Common myeloid progenitor, CD34-positive (primary cell): Measurements from ENCODE around the gene ABHD16A.

Experiments
- CTCF ChIA-PET: fragments of 350-600 bp; sonication (Branson Sonifier 250); formaldehyde crosslinking; loops from one replicate; lab custom pipeline; 2021; ENCODE audit warnings: antibody characterized with exemption; lab: Charles Lee
- POLR2A ChIA-PET: fragments of 350-600 bp; sonication (Branson Sonifier 250); formaldehyde crosslinking; loops from one replicate; lab custom pipeline; 2021; ENCODE audit warnings: antibody characterized with exemption; lab: Charles Lee
- DNase-seq, 3 donors: peaks; one replicate each; pipeline versions ENCODE4 v3.0.0 to v3.0.0-alpha.2; 2013
- H3K27ac ChIP-seq, 2 experiments: 1 replicate in 1 of 2; 2 replicates in 1 of 2; pipeline ENCODE4 v1.7.0; 2013; ENCODE audit warnings: inconsistent platforms in 2 of 2, low read length in 2 of 2, mild to moderate bottlenecking in 2 of 2, low read depth in 1 of 2, moderate library complexity in 1 of 2; ENCODE audit not compliant: severe bottlenecking in 2 of 2, insufficient read depth in 1 of 2, poor library complexity in 1 of 2
- H3K27me3 ChIP-seq, 5 experiments: replicated peaks in 2 of 5; 1 replicate in 3 of 5; 2 replicates in 2 of 5; pipeline versions ENCODE4 v1.6.1 to v1.7.0; 2013; ENCODE audit warnings: low read length in 4 of 5, mild to moderate bottlenecking in 2 of 5, moderate library complexity in 2 of 5, inconsistent platforms in 1 of 5; ENCODE audit not compliant: insufficient read depth in 5 of 5, control insufficient read depth in 4 of 5
- H3K36me3 ChIP-seq, 4 experiments: 1 replicate in 2 of 4; 2 replicates in 2 of 4; pipeline versions ENCODE4 v1.6.1 to v1.7.0; 2013; ENCODE audit warnings: low read length in 3 of 4, control low read depth in 1 of 4, mild to moderate bottlenecking in 1 of 4; ENCODE audit not compliant: control insufficient read depth in 4 of 4, insufficient read depth in 4 of 4
- H3K4me1 ChIP-seq, 4 experiments: 1 replicate in 3 of 4; 2 replicates in 1 of 4; pipeline versions ENCODE4 v1.6.1 to v1.7.1; 2013; ENCODE audit warnings: low read length in 3 of 4, mild to moderate bottlenecking in 3 of 4, control low read depth in 1 of 4, inconsistent platforms in 1 of 4, moderate library complexity in 1 of 4; ENCODE audit not compliant: control insufficient read depth in 4 of 4, insufficient read depth in 4 of 4; ENCODE audit errors: control extremely low read depth in 1 of 4
- H3K4me3 ChIP-seq, 7 experiments: 1 replicate in 4 of 7; 2 replicates in 3 of 7; pipeline versions ENCODE4 v1.5.1 to v1.7.0; 2013; ENCODE audit warnings: mild to moderate bottlenecking in 7 of 7, low read length in 6 of 7, moderate library complexity in 6 of 7, inconsistent platforms in 2 of 7, low read depth in 2 of 7, control low read depth in 1 of 7; ENCODE audit not compliant: insufficient read depth in 4 of 7, control insufficient read depth in 1 of 7; ENCODE audit errors: extremely low read depth in 1 of 7
- H3K9me3 ChIP-seq, 5 experiments: 1 replicate in 4 of 5; 2 replicates in 1 of 5; pipeline versions ENCODE4 v1.6.1 to v1.7.1; 2013; ENCODE audit warnings: low read length in 4 of 5, mild to moderate bottlenecking in 2 of 5, inconsistent platforms in 1 of 5, low read depth in 1 of 5, moderate library complexity in 1 of 5; ENCODE audit not compliant: control insufficient read depth in 4 of 5, insufficient read depth in 2 of 5; ENCODE audit errors: control extremely low read depth in 1 of 5
- WGBS: methylation state at CpG from one replicate; pipeline ENCODE4 v1.1.5; 2013; ENCODE audit not compliant: insufficient coverage; 5-methylcytosine and 5-hydroxymethylcytosine counted together

ABHD16A gene

GRCh38 chr6:31736768-31737314 is 33.7 kb upstream of the ABHD16A start:
- H3K4me1 ChIP-seq: peaks cover 22 to 73% (median 62%) of the 10 kb centered on the region in 4 experiments
- ChIA-PET POLR2A (interaction anchor here (0.6 to 4.0 kb wide), 14 partner anchors 9 to 1221 kb away, joined by 3 to 21 read pairs (median 6); partner anchors contain the start of genes ABHD16A, C6orf47, CSNK2B and GPANK1), CTCF (interaction anchor here (1.3 to 19.7 kb wide), 9 partner anchors 8 to 222 kb away, joined by 3 to 268 read pairs (median 9); partner anchors contain the start of genes DDAH2, HSPA1B, MPIG6B and NELFE)
- no peaks in the 10 kb centered on the region for H3K9me3 ChIP-seq
- no peaks in the 10 kb centered on the region for H3K27me3 ChIP-seq
- DNase-seq: peak in 1 of 3 donors; percentile 38
- peaks cover 8 to 27% (median 20%) of the 10 kb centered on the region in 4 experiments for H3K36me3 ChIP-seq
- WGBS: 1% methylated on average over 10 of the region's 10 CpGs
- peak overlapping the region; percentile 99 for H3K27ac ChIP-seq
- peak overlapping the region in 6 of 7 experiments; percentile 92 to 100 (median 96) for H3K4me3 ChIP-seq

- H3K27ac ChIP-seq: peak within 1 kb of the TSS; percentile 99
- H3K36me3 ChIP-seq: peaks cover 9 to 30% (median 25%) of the 10 kb centered on the region in 4 experiments
- peak within 1 kb of the TSS; percentile 80 to 100 (median 96) for H3K4me3 ChIP-seq
- POLR2A ChIA-PET: interaction anchor here (0.6 to 3.3 kb wide), 10 partner anchors 9 to 176 kb away, joined by 3 to 21 read pairs (median 6); partner anchors contain the start of genes ABHD16A, C6orf47, HSPA1B and LSM2
- H3K9me3 ChIP-seq: no peaks in the 10 kb centered on the region
- peak; percentile 65 to 90 (median 86) for DNase-seq
- 0% methylated on average over 9 of the region's 24 CpGs for WGBS
- H3K4me1 ChIP-seq: peaks cover 22 to 68% (median 60%) of the 10 kb centered on the region in 4 experiments
- H3K27me3 ChIP-seq: no peaks in the 10 kb centered on the region
- CTCF ChIA-PET: interaction anchor here (1.4 to 19.7 kb wide), 6 partner anchors 8 to 95 kb away, joined by 6 to 268 read pairs (median 7); partner anchors contain the start of genes DDAH2, HSPA1B and SAPCD1
Measured at GRCh38 chr6:31736021-31736767, 33.1 kb upstream of the ABHD16A start, which contains the start of gene CLIC1. Gene CLIC1, minus strand, starts transcription at chr6:31736530. Its CDS starts 230 bp downstream, at chr6:31736300.

DNA sequence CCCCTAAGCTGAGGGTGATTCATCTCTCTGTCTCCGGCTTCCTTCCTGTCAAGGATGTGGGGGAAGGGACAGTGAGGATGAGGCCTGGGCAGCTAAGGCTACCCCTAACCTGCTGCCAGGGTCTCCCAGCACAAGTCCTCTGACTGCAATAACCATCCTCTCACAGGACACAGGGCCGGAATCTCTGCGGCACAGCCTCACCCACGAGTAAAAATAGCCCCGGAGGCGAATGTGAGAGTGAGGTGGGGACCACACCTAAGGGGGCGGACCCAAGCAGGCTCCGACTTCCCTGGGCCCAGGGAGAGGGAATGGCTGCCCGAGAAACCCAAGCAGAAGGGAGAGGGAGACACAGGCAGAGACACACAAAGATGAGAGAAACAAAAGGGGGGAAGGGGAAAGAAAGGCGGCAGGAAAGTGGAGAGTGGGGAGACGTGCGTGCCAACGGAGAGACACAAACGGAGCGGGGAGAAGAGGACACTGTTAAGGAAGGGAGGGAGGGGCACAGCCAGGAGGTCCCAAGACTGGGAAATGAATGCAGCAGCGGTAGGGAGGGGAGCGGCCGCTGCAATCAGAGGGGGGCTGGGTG is 31.8 kb upstream of the ABHD16A start:
- H3K4me3 ChIP-seq: peak overlapping the region; percentile 80 to 100 (median 96)
- peak; percentile 74 to 91 (median 89) for DNase-seq
- CTCF ChIA-PET: interaction anchor here (1.0 to 19.7 kb wide), 5 partner anchors 10 to 34 kb away, joined by 3 to 268 read pairs (median 6); partner anchors contain the start of gene SAPCD1
- no peaks in the 10 kb centered on the region for H3K9me3 ChIP-seq
- H3K27me3 ChIP-seq: no peaks in the 10 kb centered on the region
- POLR2A ChIA-PET: interaction anchor here (0.7 to 3.3 kb wide), 6 partner anchors 7 to 128 kb away, joined by 4 to 21 read pairs (median 6); partner anchors contain the start of genes HSPA1B, LSM2 and NEU1
- H3K27ac ChIP-seq: peak overlapping the region; percentile 99
- H3K4me1 ChIP-seq: peaks cover 18 to 68% (median 64%) of the 10 kb centered on the region in 4 experiments
- under 1% methylated on average over 14 of the region's 18 CpGs for WGBS
- peaks cover 11 to 39% (median 28%) of the 10 kb centered on the region in 4 experiments for H3K36me3 ChIP-seq

GRCh38 chr6:31734247-31734820 is 31.2 kb upstream of the ABHD16A start:
- H3K27me3 ChIP-seq: no peaks in the 10 kb centered on the region
- peaks cover 17 to 71% (median 61%) of the 10 kb centered on the region in 4 experiments for H3K4me1 ChIP-seq
- H3K4me3 ChIP-seq: peak overlapping the region; percentile 80 to 100 (median 96)
- ChIA-PET CTCF (interaction anchor here (0.9 to 19.7 kb wide), 4 partner anchors 20 to 84 kb away, joined by 3 to 268 read pairs (median 6); partner anchors contain the start of gene SAPCD1), POLR2A (interaction anchor here (1.3 to 2.2 kb wide), 2 partner anchors 72 to 128 kb away, joined by 4 to 7 read pairs; partner anchors contain the start of genes LSM2 and NEU1)
- DNase-seq: no peak
- peak overlapping the region; percentile 99 for H3K27ac ChIP-seq
- no peaks in the 10 kb centered on the region for H3K9me3 ChIP-seq
- peaks cover 11 to 39% (median 28%) of the 10 kb centered on the region in 4 experiments for H3K36me3 ChIP-seq
- no CpG with 5 or more reads among the region's 2 CpGs for WGBS

DNA sequence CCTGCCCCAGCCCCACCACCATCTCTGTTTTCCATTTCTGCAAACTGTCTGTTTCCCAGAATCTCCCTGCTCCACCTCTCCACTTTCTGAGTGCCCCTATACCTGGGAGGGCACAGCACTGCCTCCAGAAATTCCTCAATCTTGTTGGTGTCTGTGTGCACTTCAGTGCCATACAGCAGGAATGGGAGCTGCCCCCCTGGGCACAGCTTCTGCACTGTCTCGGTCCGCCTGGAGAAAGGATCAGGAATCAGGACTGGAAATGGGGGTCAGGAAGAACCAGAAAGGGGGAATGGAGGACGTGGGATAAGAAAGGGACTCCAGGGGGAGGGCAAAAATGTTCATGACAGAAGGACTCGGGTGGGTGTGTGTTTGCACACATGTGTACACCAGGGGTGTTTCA is 30.6 kb upstream of the ABHD16A start:
- H3K27ac ChIP-seq: peak overlapping the region; percentile 99
- H3K4me1 ChIP-seq: peaks cover 12 to 72% (median 60%) of the 10 kb centered on the region in 4 experiments
- ChIA-PET CTCF (interaction anchor here (0.9 to 19.7 kb wide), 4 partner anchors 10 to 84 kb away, joined by 3 to 268 read pairs (median 6); partner anchors contain the start of gene SAPCD1), POLR2A (interaction anchor here (0.6 kb wide), 1 partner anchor 536 kb away, joined by 3 read pairs; no protein-coding TSS in a partner anchor)
- WGBS: 94% methylated on average over 4 of the region's 4 CpGs
- no peaks in the 10 kb centered on the region for H3K27me3 ChIP-seq
- peak overlapping the region in 6 of 7 experiments; percentile 26 to 100 (median 96) for H3K4me3 ChIP-seq
- peaks cover 11 to 39% (median 28%) of the 10 kb centered on the region in 4 experiments for H3K36me3 ChIP-seq
- no peak for DNase-seq
- H3K9me3 ChIP-seq: no peaks in the 10 kb centered on the region

GRCh38 chr6:31732029-31732428 is 28.9 kb upstream of the ABHD16A start:
- ChIA-PET CTCF (interaction anchor here (0.6 to 19.7 kb wide), 7 partner anchors 9 to 94 kb away, joined by 3 to 268 read pairs (median 3); partner anchors contain the start of genes LY6G5C and SAPCD1), POLR2A (interaction anchor here (1.1 kb wide), 1 partner anchor 8 kb away, joined by 4 read pairs; the partner anchor contains the start of gene MSH5)
- no peaks in the 10 kb centered on the region for H3K9me3 ChIP-seq
- WGBS: 80% methylated on average over 1 of the region's 3 CpGs
- peaks cover 10 to 72% (median 61%) of the 10 kb centered on the region in 4 experiments for H3K4me1 ChIP-seq
- H3K27ac ChIP-seq: no peak overlapping the region
- H3K4me3 ChIP-seq: no peak overlapping the region
- H3K27me3 ChIP-seq: no peaks in the 10 kb centered on the region
- DNase-seq: no peak
- H3K36me3 ChIP-seq: peaks cover 11 to 41% (median 32%) of the 10 kb centered on the region in 4 experiments
